Natural killer cell treated with Interleukin-12 subunit alpha and Interleukin-12 subunit beta and Interleukin-15 and Interleukin-18, amount 100 ng/mL, for 72 hours (primary cell): ENCODE data around the gene DOCK3. TPM values are rescaled to one million over a fixed set of nuclear protein-coding genes. Genes with fewer than 3 reads are reported as not detected.
"Not testable (repeated sequence)": the region's sequence is repeated elsewhere in the genome, so short reads cannot be mapped to it uniquely, and the experiment has no call there.

ENCODE experiments used
- ATAC-seq, 2 donors: fragments of 150-1000 bp; cut with Tn5 transposase in 1 of 2; sonication (Bioruptor Pico), chemical (Tn5 transposase) in 1 of 2; 2 replicates each; pipeline ENCODE4 v1.10.0; 2021
- DNase-seq: peaks from one replicate; pipeline ENCODE4 v3.0.0; 2022; ENCODE audit warnings: low spot score
- H3K27ac Mint-ChIP-seq, 2 donors: 1 replicate in 1 of 2; 2 replicates in 1 of 2; pipeline ENCODE4 v1.8.0; 2022; ENCODE audit warnings: mixed read lengths in 2 of 2, mild to moderate bottlenecking in 1 of 2, moderate library complexity in 1 of 2
- H3K27me3 Mint-ChIP-seq, 2 donors: 1 replicate in 1 of 2; 2 replicates in 1 of 2; pipeline ENCODE4 v1.8.0; 2022; ENCODE audit warnings: mixed read lengths in 2 of 2
- H3K36me3 Mint-ChIP-seq: one replicate; pipeline ENCODE4 v1.8.0; 2022; ENCODE audit warnings: mixed read lengths
- H3K4me1 Mint-ChIP-seq, 2 donors: 1 replicate in 1 of 2; 2 replicates in 1 of 2; pipeline ENCODE4 v1.8.0; 2022; ENCODE audit warnings: low read depth in 2 of 2, mixed read lengths in 2 of 2, mild to moderate bottlenecking in 1 of 2
- H3K4me3 Mint-ChIP-seq: one replicate; pipeline ENCODE4 v1.8.0; 2022; ENCODE audit warnings: mixed read lengths
- H3K9me3 Mint-ChIP-seq: 2 replicates; pipeline ENCODE4 v1.8.0; 2022; ENCODE audit warnings: mixed read lengths
- total RNA-seq, 2 donors: library from RNA; stranded (reverse); gene quantifications; one replicate each; pipeline ENCODE4 v1.2.3, GENCODE V29; 2022

DOCK3 gene
- total RNA-seq, 2 donors from 2014 or later, result 1.3 to 4.5 TPM

DNA sequence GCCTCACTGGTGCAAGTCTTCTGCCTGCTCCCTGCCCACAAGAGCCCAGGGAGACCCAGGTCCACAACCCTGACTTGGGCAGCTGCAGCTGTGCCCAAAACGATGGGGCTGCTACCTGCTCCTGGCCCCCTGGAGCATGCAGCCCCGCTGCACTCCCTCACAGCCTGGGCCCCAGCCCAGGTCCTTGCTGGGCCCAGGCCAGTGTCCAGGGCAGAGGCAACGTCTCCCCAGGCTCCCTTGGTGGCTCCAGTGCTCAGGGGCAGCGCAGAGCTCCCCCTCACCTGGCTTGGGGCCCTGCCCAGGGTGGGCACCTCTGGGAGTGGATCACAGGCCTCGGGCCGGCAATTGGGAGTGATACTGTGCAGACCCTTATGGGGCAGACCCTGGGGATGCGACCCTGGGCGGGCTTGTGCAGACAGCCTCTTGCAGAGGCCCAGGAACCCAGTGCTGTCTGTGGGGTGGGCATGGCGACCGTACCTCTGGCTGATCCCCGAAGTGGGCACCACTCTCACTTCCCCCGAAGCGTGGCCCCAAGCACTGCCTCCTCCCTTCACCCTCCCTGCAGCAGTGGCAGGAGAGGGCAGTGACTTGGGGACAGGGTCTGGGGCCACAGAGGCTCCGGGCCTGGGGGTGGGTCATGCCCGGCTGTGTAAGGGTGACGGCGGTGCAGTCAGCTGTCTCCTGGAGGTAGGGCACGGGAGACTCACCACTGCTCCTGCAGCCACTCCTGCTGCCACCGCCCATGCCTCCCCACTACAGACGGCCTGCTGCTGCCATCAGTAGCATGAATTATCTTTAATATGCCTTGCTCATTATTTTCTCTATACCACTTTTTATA, 255.9 kb downstream of the DOCK3 start:
- DNase-seq (no peak), ATAC-seq (peak; percentile 33 to 40)
- Mint-ChIP-seq H3K9me3 (no peaks in the 10 kb centered on the region), H3K27me3 (peaks cover 10 to 12% of the 10 kb centered on the region in 2 donors), H3K4me1 (no peaks in the 10 kb centered on the region), H3K36me3 (peaks cover 3% of the 10 kb centered on the region), H3K27ac (no peak overlapping the region), H3K4me3 (no peak overlapping the region)

DNA sequence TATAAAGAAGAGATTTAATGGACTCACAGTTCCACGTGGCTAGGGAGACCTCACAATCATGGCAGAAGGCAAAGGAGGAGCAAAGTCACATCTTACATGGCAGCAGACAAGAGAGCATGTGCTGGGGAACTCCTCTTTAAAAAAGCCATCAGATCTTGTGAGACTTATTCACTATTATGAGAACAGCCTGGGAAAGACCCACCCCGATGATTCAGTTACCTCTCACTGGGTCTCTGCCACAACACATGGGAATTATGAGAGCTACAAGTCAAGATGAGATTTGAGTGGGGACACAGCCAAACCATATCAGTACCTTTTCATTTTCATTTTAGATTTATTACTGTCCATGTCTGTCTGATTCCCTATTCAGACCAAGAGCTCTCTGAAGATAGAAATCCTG, 258.2 kb downstream of the DOCK3 start:
- not testable (repeated sequence) for H3K4me3 Mint-ChIP-seq, DNase-seq, ATAC-seq, H3K4me1 Mint-ChIP-seq, H3K9me3 Mint-ChIP-seq, H3K27ac Mint-ChIP-seq
- Mint-ChIP-seq H3K27me3 (peaks cover 20 to 23% of the 10 kb centered on the region in 2 donors), H3K36me3 (peaks cover 11% of the 10 kb centered on the region)

DNA sequence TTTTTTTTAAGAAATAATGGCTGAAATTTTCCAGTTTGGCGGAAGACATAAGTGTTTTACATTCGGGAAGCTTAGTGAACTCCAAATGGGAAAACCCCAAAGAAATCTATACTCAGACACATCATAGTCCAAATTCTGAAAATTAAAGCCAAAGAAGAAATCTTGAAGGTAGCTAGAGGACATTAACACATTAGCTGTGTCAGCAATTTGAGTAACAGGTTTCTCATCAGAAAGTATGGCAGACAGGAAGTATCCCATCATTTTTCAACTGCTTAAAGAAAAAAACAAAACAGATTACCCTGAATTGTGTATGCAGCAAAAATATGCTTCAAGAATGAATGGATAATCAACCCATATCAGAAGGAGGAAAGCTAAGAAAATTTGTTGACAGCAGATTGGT, 261.7 kb downstream of the DOCK3 start:
- Mint-ChIP-seq H3K27ac (no peak overlapping the region), H3K9me3 (peaks cover 2% of the 10 kb centered on the region), H3K4me3 (no peak overlapping the region), H3K36me3 (peaks cover 11% of the 10 kb centered on the region), H3K4me1 (no peaks in the 10 kb centered on the region), H3K27me3 (peaks cover 15 to 27% of the 10 kb centered on the region in 2 donors)
- DNase-seq, result no peak
- ATAC-seq, result no peak

DNA sequence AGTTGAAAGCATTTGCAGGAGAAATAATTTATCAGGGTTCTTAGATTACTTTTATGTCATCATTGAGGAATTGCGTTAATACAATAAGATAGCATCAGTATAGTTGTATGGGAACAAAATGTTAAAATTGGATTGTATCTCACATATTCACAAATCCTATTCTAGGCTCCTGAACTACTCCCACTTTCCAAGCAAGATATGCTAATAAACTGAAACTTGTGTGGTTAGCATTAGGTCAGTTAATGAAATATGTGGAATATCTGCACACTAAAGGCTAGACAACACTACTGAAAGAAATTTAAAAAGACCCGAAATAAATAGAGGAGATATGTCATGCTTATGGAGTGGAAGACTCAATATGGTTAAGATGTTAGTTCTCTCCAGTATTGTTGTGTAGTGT, 272.7 kb downstream of the DOCK3 start:
- Mint-ChIP-seq H3K27ac (no peak overlapping the region), H3K36me3 (no peaks in the 10 kb centered on the region), H3K27me3 (peaks cover 7 to 8% of the 10 kb centered on the region in 2 donors), H3K4me1 (peaks cover 12 to 15% of the 10 kb centered on the region in 2 donors), H3K4me3 (no peak overlapping the region), H3K9me3 (no peaks in the 10 kb centered on the region)
- ATAC-seq (no peak), DNase-seq (no peak)

DNA sequence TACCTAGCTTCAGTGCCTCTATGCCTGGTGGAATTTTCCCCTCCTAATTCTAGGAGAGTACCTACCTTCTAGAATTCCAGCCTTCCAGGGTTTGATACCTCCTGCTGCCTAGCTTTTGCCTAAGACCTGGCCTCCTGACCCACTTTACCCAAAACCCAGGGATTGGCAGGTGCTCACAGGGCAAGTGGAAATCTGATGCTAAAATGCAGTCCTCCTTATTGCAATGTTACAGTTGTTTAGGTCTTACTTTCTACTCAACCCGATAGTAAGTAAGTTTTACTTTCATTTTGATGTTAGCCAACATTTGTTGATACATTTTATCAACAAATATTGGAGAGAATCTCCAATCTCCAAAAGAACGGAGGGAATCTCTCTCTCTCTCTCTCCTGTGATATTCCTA, 275.9 kb downstream of the DOCK3 start:
- H3K27me3 Mint-ChIP-seq, result peaks cover 7 to 8% of the 10 kb centered on the region in 2 donors
- H3K4me1 Mint-ChIP-seq, result peaks cover 12 to 15% of the 10 kb centered on the region in 2 donors
- ATAC-seq (peak in 1 of 2 donors; percentile 33), DNase-seq (no peak)
- no peaks in the 10 kb centered on the region for H3K36me3 Mint-ChIP-seq
- peak overlapping the region; percentile 74 for H3K4me3 Mint-ChIP-seq
- H3K9me3 Mint-ChIP-seq, result no peaks in the 10 kb centered on the region
- peak overlapping the region; percentile 30 to 78 for H3K27ac Mint-ChIP-seq

DNA sequence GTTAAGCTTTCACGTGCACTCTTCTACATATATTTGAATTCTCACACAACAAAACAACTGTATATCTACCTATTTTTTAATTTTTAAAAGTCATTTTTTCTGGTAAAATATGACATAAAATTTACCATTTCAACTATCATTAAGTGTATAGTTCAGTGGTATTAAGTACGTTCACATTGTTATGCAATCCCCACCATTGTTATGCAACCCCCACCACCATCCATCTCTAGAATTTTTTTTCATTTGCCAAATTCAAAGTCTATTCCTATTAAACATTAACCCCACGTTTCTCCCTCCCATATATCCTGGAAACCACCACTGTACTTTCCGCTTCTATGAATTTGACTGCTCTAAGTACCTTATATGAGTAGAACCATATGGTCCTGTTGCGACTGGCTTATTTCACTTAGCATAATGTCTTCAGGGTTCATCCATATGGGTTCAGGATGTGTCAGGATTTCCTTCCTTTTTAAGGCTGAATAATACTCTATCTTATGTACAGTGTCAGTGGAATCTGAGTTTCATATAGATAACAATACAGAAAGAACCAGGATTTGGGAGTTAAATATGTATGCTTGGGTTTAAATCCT, 279.2 kb downstream of the DOCK3 start:
- H3K27ac Mint-ChIP-seq, result no peak overlapping the region
- no peak overlapping the region for H3K4me3 Mint-ChIP-seq
- H3K36me3 Mint-ChIP-seq, result no peaks in the 10 kb centered on the region
- DNase-seq (no peak), ATAC-seq (no peak)
- H3K4me1 Mint-ChIP-seq, result peaks cover 12 to 15% of the 10 kb centered on the region in 2 donors
- no peaks in the 10 kb centered on the region for H3K9me3 Mint-ChIP-seq
- peaks cover 9 to 11% of the 10 kb centered on the region in 2 donors for H3K27me3 Mint-ChIP-seq

DNA sequence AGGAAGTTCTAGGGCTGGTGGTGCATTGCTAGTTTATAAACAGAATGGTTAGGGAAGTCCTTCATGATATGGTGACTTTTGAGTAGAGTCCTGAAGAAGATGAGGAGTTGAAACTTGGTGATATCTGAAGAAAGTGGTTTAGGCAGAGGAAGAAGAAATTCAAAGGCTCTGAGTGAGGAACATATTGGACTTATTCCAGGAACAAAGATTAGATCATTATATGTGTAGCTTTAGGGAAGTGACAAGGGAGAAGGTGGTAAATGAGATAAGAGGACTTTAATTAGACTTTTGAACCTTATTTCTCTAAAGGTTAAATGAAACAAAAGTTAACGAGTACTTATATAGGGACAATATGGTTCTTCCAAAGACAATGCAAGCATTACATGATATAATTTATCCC, 286.7 kb downstream of the DOCK3 start:
- no peak for ATAC-seq
- DNase-seq, result no peak
- no peak overlapping the region for H3K4me3 Mint-ChIP-seq
- H3K4me1 Mint-ChIP-seq, result no peaks in the 10 kb centered on the region
- no peaks in the 10 kb centered on the region for H3K9me3 Mint-ChIP-seq
- H3K27me3 Mint-ChIP-seq, result peaks cover 31 to 42% of the 10 kb centered on the region in 2 donors
- no peak overlapping the region for H3K27ac Mint-ChIP-seq
- no peaks in the 10 kb centered on the region for H3K36me3 Mint-ChIP-seq

DNA sequence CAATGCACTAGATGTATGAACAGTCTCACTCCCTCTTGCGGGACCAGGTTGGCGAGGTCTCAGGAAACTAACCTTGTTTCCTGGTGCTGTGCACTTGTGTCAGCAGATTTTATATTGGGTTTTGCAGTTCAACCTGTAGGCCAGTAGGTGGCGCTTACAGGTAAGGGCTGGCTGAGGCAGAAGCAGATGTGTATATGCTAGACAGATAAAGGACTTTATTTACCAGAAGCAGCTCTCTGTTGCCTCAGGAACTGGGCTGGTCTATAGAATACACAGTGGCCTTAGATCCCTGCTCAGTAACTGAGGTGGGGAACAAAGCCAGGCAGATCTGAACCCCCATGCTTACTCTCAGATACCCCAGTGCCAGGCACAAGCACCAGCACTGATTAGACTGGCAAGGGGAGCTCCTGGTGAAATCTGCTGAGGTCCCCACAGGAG, 296.8 kb downstream of the DOCK3 start:
- ATAC-seq (peak; percentile 78 to 85), DNase-seq (peak; percentile 61)
- H3K9me3 Mint-ChIP-seq, result no peaks in the 10 kb centered on the region
- H3K36me3 Mint-ChIP-seq, result no peaks in the 10 kb centered on the region
- H3K27ac Mint-ChIP-seq, result no peak overlapping the region
- H3K4me1 Mint-ChIP-seq, result peaks cover 11 to 16% of the 10 kb centered on the region in 2 donors
- H3K27me3 Mint-ChIP-seq, result peaks cover 0 to 2% of the 10 kb centered on the region in 2 donors
- H3K4me3 Mint-ChIP-seq, result no peak overlapping the region

DNA sequence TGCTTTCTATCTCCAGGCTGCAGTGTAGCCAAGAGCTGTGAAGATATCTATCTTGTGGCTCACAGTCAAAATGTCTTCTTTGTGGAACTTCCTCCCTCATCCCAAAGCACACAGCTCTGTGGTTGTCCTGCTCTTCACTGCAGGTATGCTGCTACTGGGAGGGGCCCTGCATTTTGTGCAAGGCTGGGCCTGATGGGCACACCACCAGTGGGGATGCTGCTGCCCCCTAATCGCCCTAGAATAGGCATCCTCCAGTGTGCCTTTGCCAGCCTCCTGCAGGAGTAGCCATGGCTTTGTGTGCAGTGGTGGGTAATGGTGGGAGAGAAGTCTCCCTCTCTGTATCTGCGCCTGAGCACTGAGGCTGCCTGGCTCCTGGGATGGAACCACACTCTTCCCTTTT, 297.3 kb downstream of the DOCK3 start:
- H3K4me3 Mint-ChIP-seq, result no peak overlapping the region
- peaks cover 11 to 16% of the 10 kb centered on the region in 2 donors for H3K4me1 Mint-ChIP-seq
- H3K27me3 Mint-ChIP-seq, result peaks cover 0 to 2% of the 10 kb centered on the region in 2 donors
- no peaks in the 10 kb centered on the region for H3K9me3 Mint-ChIP-seq
- DNase-seq (no peak), ATAC-seq (peak in 1 of 2 donors; percentile 52)
- H3K27ac Mint-ChIP-seq, result no peak overlapping the region
- H3K36me3 Mint-ChIP-seq, result no peaks in the 10 kb centered on the region

DNA sequence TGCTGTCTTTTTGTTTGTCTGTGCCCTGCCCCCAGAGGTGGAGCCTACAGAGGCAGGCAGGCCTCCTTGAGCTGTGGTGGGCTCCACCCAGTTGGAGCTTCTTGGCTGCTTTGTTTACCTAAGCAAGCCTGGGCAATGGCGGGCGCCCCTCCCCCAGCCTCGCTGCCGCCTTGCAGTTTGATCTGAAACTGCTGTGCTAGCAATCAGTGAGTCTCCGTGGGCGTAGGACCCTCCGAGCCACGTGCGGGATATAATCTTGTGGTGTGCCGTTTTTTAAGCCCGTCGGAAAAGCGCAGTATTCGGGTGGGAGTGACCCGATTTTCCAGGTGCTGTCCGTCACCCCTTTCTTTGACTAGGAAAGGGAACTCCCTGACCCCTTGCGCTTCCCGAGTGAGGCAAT, 303.9 kb downstream of the DOCK3 start:
- not testable (repeated sequence) for DNase-seq, ATAC-seq, H3K4me3 Mint-ChIP-seq, H3K36me3 Mint-ChIP-seq, H3K4me1 Mint-ChIP-seq, H3K27me3 Mint-ChIP-seq, H3K27ac Mint-ChIP-seq, H3K9me3 Mint-ChIP-seq

DNA sequence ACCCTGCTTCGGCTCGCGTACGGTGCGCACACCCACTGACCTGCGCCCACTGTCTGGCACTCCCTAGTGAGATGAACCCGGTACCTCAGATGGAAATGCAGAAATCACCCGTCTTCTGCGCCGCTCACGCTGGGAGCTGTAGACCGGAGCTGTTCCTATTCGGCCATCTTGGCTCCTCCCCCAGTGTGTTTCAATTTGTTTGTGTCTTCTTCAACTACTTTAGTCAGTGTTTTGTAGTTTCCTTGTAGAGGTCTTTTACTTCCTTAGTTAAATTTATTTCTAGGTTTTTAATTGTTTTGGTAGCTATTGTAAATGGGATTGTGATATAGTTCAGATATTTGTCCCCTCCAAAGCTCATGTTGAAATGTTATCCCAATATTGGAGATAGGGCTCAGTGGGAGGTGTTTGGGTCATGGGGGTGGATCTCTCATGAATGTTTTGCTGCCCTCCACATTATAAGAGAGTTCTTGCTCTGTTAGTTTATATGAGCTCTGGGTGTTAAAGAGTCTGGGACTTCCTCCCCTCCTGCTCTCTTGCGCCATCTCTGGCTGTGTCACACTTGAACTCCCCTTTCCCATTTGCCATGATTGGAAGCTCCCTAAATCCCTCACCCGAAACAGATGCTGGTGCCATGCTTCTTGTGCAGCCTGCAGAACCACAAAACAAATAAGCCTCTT, 304.4 kb downstream of the DOCK3 start:
- H3K27ac Mint-ChIP-seq, result no peak overlapping the region
- ATAC-seq (no peak), DNase-seq (no peak)
- no peak overlapping the region for H3K4me3 Mint-ChIP-seq
- no peaks in the 10 kb centered on the region for H3K9me3 Mint-ChIP-seq
- peaks cover 0 to 3% of the 10 kb centered on the region in 2 donors for H3K27me3 Mint-ChIP-seq
- H3K4me1 Mint-ChIP-seq, result peaks cover 0 to 9% of the 10 kb centered on the region in 2 donors
- H3K36me3 Mint-ChIP-seq, result no peaks in the 10 kb centered on the region

DNA sequence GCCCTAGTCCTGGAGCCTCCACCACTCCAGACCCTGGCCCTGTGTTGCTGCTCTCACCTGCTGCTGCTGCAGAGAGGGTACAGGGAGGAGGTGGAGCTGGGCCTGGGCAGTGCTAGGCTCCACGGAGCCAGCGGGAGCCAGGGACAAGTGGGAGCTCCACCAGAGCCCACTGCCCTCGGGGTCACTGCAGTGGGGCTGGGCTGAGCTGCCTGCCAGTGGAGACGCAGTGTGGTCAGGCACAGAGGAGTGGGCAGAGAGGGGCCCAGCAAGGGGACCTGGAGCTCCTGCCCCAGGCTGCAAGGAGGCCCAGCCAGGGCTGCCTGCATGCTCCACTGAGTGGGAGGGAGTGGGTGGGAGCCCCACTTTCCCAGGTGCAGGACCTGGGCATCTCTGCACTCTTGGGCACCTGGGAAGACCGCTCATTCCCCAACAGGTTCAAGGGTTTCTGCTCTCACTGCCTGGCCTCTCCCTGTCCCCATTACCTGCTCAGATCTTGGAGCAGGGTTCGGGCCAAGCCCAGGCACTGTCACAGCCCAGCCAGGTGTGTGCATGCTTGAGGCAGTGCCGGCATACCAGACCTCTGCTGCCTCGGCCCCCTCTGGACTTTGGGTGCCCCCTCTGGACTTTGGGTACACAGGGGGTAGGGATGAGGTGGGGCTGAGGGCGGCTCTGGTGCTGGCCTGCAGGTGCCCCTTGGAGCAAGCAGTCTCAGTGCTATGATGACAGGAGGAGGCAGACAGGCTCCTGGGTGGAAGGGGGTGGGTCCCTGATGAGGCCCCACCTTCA, 308.0 kb downstream of the DOCK3 start:
- Mint-ChIP-seq H3K27me3 (peaks cover 0 to 3% of the 10 kb centered on the region in 2 donors), H3K27ac (no peak overlapping the region), H3K4me3 (no peak overlapping the region), H3K4me1 (peaks cover 0 to 9% of the 10 kb centered on the region in 2 donors), H3K36me3 (no peaks in the 10 kb centered on the region), H3K9me3 (no peaks in the 10 kb centered on the region)
- DNase-seq, result no peak
- ATAC-seq, result no peak

DNA sequence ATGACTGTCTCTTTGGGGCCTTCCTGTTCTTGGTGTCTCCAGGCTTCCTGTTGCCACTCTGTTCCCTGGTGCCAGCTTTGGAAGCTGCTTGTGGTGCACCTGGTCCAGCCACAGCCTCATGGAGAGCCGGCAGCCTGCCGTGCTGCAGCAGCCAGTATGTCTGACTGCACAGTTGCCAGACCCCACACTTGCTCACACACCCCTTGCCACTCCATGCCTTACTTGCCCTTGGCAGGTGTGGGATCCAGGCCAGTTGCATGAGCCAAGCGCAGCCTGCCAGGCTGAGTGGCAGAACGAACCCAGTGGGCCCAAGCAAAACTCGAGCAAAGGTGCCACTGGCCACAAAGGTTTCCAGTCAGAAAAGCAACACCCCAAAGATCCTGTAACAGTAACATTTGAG, 309.2 kb downstream of the DOCK3 start:
- Mint-ChIP-seq H3K27ac (no peak overlapping the region), H3K27me3 (peaks cover 0 to 3% of the 10 kb centered on the region in 2 donors), H3K36me3 (no peaks in the 10 kb centered on the region), H3K4me1 (peaks cover 0 to 9% of the 10 kb centered on the region in 2 donors), H3K9me3 (no peaks in the 10 kb centered on the region), H3K4me3 (no peak overlapping the region)
- no peak for ATAC-seq
- DNase-seq, result no peak
